K562 (cell line): ENCODE data around the gene FAAH.

ENCODE experiments used
- GABPA ChIP-seq: fragments of 200-800 bp; sonication (Bioruptor generic); conservative IDR thresholded peaks from 2 replicates; pipeline ENCODE4 v1.6.1; 2016; ENCODE audit warnings: low read depth, missing genetic modification characterization, missing compliant biosample characterization
- HMG20A ChIP-seq: fragments of 450-650 bp; formaldehyde crosslinking; conservative IDR thresholded peaks from 2 replicates; pipeline ENCODE4 v1.4.0; 2020; ENCODE audit warnings: mild to moderate bottlenecking, mixed read lengths
- KAT7 ChIP-seq: sonication (generic); formaldehyde crosslinking; IDR thresholded peaks from 2 replicates; pipeline ENCODE4 v1.8.0; 2022; ENCODE audit warnings: missing genetic modification reagents, mild to moderate bottlenecking, borderline replicate concordance
- POLR2AphosphoS5 ChIP-seq: IDR thresholded peaks from 2 replicates; pipeline ENCODE4 v1.6.1; 2011; ENCODE audit warnings: mild to moderate bottlenecking, low read depth, low read length, moderate library complexity; ENCODE audit not compliant: control insufficient read depth, insufficient read depth
- SNRNP70 ChIP-seq: fragments of 200-400 bp; formaldehyde crosslinking; optimal IDR thresholded peaks from 2 replicates; pipeline ENCODE3; 2017; ENCODE audit warnings: low read depth, low read length
- TF ChIP-seq, protein P1 (sequence below): fragments of 450-650 bp; IDR thresholded peaks from 2 replicates; pipeline ENCODE4 v1.7.1; 2018; ENCODE audit warnings: mild to moderate bottlenecking, low read depth; ENCODE audit not compliant: partially characterized antibody
- TF ChIP-seq, protein P2 (sequence below), 3 experiments: IDR thresholded peaks in 2 of 3; conservative IDR thresholded peaks in 1 of 3; 2 replicates each; pipeline ENCODE4 v1.5.1; 2011 to 2012; ENCODE audit warnings: low read length in 3 of 3, mild to moderate bottlenecking in 3 of 3, control low read depth in 2 of 3, improper control_type of control experiment in 1 of 3, inconsistent platforms in 1 of 3, low read depth in 1 of 3, mixed read lengths in 1 of 3, moderate library complexity in 1 of 3; ENCODE audit not compliant: insufficient read depth in 2 of 3
- TF ChIP-seq, protein P3 (sequence below): sonication (generic); formaldehyde crosslinking; IDR thresholded peaks from 2 replicates; pipeline ENCODE4 v1.8.0; 2023; ENCODE audit warnings: mild to moderate bottlenecking, missing genetic modification reagents
- TF ChIP-seq, protein P4 (sequence below): IDR thresholded peaks from 2 replicates; pipeline ENCODE4 v1.6.1; 2012; ENCODE audit warnings: low read depth, low read length, improper control_type of control experiment, borderline replicate concordance
- TF ChIP-seq, protein P5 (sequence below), 2 experiments: fragments of 450-650 bp; formaldehyde crosslinking in 1 of 2; IDR thresholded peaks; 2 replicates each; pipeline versions ENCODE4 v1.4.0 to v1.6.1; 2014 to 2020; ENCODE audit warnings: mild to moderate bottlenecking in 2 of 2, borderline replicate concordance in 1 of 2, low read depth in 1 of 2

DNA sequence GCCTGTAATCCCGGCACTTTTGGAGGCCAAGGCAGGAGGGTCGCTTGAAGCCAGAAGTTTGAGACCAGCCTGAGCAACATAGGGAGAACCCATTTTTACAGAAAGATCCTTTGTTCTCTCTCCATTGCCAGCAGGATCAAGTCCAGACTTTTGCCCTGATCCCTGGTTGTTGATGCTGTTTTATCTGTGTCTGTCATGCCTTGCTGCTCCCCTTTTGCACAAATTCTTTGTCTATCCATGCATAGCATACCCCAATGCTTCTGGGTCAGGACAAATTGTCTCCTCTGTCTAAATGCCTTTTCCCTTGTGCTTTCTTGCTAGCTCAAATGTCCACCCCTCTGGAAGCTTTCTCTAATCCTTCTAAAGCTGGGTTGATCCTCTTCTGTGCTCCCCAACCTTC, 25.3 kb upstream of the FAAH start:
- TF ChIP-seq, protein P1, sequence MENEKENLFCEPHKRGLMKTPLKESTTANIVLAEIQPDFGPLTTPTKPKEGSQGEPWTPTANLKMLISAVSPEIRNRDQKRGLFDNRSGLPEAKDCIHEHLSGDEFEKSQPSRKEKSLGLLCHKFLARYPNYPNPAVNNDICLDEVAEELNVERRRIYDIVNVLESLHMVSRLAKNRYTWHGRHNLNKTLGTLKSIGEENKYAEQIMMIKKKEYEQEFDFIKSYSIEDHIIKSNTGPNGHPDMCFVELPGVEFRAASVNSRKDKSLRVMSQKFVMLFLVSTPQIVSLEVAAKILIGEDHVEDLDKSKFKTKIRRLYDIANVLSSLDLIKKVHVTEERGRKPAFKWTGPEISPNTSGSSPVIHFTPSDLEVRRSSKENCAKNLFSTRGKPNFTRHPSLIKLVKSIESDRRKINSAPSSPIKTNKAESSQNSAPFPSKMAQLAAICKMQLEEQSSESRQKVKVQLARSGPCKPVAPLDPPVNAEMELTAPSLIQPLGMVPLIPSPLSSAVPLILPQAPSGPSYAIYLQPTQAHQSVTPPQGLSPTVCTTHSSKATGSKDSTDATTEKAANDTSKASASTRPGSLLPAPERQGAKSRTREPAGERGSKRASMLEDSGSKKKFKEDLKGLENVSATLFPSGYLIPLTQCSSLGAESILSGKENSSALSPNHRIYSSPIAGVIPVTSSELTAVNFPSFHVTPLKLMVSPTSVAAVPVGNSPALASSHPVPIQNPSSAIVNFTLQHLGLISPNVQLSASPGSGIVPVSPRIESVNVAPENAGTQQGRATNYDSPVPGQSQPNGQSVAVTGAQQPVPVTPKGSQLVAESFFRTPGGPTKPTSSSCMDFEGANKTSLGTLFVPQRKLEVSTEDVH = no peak
- TF ChIP-seq, protein P2, sequence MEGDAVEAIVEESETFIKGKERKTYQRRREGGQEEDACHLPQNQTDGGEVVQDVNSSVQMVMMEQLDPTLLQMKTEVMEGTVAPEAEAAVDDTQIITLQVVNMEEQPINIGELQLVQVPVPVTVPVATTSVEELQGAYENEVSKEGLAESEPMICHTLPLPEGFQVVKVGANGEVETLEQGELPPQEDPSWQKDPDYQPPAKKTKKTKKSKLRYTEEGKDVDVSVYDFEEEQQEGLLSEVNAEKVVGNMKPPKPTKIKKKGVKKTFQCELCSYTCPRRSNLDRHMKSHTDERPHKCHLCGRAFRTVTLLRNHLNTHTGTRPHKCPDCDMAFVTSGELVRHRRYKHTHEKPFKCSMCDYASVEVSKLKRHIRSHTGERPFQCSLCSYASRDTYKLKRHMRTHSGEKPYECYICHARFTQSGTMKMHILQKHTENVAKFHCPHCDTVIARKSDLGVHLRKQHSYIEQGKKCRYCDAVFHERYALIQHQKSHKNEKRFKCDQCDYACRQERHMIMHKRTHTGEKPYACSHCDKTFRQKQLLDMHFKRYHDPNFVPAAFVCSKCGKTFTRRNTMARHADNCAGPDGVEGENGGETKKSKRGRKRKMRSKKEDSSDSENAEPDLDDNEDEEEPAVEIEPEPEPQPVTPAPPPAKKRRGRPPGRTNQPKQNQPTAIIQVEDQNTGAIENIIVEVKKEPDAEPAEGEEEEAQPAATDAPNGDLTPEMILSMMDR (IDR thresholded peaks at IDR 0.05 in 2 of 3, conservative IDR thresholded peaks at IDR 0.05 in 1 of 3; ENCODE audit: insufficient read depth in 2 of 3, low read depth in 1 of 3, low read length in 3 of 3) = no peak
- TF ChIP-seq GABPA (tag) = no peak
- TF ChIP-seq SNRNP70 = no peak
- TF ChIP-seq HMG20A (CRISPR knock-in tag) = no peak
- TF ChIP-seq POLR2AphosphoS5 = no peak
- no peak for TF ChIP-seq KAT7 (CRISPR knock-in tag)
- TF ChIP-seq, protein P3, sequence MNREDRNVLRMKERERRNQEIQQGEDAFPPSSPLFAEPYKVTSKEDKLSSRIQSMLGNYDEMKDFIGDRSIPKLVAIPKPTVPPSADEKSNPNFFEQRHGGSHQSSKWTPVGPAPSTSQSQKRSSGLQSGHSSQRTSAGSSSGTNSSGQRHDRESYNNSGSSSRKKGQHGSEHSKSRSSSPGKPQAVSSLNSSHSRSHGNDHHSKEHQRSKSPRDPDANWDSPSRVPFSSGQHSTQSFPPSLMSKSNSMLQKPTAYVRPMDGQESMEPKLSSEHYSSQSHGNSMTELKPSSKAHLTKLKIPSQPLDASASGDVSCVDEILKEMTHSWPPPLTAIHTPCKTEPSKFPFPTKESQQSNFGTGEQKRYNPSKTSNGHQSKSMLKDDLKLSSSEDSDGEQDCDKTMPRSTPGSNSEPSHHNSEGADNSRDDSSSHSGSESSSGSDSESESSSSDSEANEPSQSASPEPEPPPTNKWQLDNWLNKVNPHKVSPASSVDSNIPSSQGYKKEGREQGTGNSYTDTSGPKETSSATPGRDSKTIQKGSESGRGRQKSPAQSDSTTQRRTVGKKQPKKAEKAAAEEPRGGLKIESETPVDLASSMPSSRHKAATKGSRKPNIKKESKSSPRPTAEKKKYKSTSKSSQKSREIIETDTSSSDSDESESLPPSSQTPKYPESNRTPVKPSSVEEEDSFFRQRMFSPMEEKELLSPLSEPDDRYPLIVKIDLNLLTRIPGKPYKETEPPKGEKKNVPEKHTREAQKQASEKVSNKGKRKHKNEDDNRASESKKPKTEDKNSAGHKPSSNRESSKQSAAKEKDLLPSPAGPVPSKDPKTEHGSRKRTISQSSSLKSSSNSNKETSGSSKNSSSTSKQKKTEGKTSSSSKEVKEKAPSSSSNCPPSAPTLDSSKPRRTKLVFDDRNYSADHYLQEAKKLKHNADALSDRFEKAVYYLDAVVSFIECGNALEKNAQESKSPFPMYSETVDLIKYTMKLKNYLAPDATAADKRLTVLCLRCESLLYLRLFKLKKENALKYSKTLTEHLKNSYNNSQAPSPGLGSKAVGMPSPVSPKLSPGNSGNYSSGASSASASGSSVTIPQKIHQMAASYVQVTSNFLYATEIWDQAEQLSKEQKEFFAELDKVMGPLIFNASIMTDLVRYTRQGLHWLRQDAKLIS = no peak
- TF ChIP-seq, protein P4, sequence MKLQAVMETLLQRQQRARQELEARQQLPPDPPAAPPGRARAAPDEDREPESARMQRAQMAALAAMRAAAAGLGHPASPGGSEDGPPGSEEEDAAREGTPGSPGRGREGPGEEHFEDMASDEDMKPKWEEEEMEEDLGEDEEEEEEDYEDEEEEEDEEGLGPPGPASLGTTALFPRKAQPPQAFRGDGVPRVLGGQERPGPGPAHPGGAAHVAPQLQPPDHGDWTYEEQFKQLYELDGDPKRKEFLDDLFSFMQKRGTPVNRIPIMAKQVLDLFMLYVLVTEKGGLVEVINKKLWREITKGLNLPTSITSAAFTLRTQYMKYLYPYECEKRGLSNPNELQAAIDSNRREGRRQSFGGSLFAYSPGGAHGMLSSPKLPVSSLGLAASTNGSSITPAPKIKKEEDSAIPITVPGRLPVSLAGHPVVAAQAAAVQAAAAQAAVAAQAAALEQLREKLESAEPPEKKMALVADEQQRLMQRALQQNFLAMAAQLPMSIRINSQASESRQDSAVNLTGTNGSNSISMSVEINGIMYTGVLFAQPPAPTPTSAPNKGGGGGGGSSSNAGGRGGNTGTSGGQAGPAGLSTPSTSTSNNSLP = no peak
- TF ChIP-seq, protein P5, sequence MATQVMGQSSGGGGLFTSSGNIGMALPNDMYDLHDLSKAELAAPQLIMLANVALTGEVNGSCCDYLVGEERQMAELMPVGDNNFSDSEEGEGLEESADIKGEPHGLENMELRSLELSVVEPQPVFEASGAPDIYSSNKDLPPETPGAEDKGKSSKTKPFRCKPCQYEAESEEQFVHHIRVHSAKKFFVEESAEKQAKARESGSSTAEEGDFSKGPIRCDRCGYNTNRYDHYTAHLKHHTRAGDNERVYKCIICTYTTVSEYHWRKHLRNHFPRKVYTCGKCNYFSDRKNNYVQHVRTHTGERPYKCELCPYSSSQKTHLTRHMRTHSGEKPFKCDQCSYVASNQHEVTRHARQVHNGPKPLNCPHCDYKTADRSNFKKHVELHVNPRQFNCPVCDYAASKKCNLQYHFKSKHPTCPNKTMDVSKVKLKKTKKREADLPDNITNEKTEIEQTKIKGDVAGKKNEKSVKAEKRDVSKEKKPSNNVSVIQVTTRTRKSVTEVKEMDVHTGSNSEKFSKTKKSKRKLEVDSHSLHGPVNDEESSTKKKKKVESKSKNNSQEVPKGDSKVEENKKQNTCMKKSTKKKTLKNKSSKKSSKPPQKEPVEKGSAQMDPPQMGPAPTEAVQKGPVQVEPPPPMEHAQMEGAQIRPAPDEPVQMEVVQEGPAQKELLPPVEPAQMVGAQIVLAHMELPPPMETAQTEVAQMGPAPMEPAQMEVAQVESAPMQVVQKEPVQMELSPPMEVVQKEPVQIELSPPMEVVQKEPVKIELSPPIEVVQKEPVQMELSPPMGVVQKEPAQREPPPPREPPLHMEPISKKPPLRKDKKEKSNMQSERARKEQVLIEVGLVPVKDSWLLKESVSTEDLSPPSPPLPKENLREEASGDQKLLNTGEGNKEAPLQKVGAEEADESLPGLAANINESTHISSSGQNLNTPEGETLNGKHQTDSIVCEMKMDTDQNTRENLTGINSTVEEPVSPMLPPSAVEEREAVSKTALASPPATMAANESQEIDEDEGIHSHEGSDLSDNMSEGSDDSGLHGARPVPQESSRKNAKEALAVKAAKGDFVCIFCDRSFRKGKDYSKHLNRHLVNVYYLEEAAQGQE (IDR thresholded peaks at IDR 0.05; ENCODE audit: borderline replicate concordance) = no peak
- TF ChIP-seq, protein P5 (CRISPR knock-in tag; IDR thresholded peaks at IDR 0.05; ENCODE audit: low read depth) = no peak
